DMS 273 (cell line): Measurements from ENCODE around the gene GASK1A.

Source experiments
- DNase-seq: peaks from one replicate; lab custom pipeline; 2025; ENCODE audit not compliant: unreplicated experiment; lab: John Stamatoyannopoulos, UW

The GASK1A gene

DNA sequence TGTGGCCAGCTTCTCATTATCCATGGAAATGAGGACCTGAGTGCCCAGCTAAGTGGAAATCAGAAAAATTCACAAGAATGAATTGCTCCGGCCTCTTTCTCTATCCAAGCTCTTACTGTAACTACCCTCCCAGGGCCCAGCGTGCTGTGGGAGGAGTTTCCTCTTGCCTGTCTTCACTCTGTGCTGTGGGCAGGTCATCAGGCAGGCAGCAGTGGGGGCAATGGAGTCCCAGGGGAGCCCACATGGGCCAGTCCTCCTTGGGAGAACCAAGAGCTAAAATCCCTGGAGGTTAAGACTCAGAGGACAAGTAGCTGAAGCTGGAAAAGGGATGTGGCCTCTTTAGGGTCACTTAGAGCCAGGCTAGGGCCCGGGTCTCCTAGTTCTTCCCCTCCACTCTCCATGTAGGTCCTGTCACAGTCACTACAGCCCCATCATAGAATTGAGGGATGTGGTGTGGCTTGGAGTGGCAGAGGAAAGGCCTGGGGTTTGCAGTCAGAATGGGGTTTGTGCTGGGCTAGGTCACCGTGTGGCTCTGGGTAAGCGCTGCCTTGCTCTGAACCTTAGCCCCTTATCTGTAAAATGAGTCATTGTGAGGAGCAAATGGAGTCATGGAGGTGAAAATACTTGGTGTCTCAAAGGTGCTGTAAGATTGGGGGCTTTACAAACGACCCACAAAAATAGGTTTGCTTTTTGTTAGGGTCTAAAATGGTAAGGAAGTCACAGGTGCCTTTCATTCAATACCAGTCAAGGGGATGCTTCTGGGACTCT, 3.7 kb downstream of the GASK1A start:
- DNase-seq: no peak

DNA sequence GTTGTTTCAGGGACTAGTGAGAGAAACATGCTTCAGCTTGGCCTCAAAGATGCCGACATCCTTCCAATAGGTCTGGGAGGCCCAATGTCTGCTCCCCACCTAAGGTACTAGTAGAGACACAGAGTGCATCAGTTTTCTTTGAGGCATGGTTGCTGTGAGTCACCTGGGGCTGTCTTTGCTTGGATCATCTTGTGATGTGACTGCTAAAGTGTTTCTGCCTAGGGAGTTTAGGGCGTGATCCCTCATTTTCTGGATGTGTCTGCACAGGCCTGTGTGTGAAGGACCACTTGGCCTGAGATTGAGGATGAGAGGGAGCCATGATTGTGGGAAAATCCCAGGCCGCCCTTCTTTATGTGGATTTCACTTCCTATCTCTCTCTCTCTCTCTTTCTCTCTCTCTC, 4.8 kb downstream of the GASK1A start:
- DNase-seq: no peak

DNA sequence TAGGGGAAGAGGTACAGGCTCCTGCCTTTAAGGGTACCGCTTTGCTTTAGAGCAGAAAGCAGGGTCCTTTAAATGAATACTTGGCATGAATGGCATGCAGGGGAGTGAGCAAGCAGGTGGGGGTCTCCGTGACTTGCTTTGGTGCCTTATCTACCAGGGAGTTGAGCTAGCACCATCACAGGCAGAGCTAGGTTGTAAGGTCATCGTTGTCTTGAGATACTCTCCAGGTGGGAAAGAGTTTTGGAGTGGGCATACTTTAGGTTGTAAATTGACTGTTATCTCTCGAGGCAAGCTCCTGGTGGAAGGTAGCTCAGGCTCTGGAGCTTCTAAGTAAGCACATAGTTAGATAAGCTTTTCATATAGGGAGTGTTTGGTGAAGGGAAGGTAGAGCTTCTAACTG, 5.6 kb downstream of the GASK1A start:
- DNase-seq: no peak

DNA sequence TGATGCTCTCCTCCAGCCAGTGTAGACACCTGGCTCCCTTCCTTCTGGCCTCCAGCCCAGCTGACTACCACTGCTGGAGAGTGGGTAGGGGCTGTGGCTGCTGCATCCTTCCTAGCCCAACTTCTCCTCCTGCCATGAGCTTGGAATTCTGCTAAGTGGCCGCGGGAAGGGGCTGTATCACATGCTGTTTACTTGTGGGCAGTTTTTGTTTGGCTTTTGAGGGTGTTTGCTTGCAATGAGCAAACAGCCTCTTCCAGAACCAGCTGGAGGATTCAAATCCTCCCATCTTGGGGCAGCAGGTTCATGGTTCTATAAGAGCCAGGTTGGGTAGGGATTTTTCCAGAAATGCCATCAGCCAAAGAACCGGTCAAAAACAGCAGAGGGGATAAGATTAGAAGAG, 9.0 kb downstream of the GASK1A start:
- DNase-seq: no peak

DNA sequence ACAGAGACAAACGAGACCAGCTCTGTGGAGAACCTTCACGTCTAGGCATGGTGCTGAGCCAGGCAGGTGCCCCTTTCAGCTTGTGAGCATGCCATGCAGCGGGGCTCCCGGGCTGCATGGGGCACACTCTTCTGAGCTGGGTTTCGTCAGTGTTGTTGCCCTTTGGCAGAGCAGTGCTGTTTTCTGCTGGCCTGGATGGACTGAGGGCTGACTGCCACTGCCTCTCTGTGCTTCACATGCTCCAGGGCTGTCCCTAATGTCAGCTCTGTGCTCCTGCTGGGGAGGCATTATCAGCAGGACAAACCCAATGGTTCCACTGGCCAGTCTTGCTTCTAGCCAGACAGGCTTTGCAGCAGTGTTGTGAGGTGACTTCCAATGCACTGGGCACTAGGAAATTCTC, 9.5 kb downstream of the GASK1A start:
- DNase-seq: no peak

DNA sequence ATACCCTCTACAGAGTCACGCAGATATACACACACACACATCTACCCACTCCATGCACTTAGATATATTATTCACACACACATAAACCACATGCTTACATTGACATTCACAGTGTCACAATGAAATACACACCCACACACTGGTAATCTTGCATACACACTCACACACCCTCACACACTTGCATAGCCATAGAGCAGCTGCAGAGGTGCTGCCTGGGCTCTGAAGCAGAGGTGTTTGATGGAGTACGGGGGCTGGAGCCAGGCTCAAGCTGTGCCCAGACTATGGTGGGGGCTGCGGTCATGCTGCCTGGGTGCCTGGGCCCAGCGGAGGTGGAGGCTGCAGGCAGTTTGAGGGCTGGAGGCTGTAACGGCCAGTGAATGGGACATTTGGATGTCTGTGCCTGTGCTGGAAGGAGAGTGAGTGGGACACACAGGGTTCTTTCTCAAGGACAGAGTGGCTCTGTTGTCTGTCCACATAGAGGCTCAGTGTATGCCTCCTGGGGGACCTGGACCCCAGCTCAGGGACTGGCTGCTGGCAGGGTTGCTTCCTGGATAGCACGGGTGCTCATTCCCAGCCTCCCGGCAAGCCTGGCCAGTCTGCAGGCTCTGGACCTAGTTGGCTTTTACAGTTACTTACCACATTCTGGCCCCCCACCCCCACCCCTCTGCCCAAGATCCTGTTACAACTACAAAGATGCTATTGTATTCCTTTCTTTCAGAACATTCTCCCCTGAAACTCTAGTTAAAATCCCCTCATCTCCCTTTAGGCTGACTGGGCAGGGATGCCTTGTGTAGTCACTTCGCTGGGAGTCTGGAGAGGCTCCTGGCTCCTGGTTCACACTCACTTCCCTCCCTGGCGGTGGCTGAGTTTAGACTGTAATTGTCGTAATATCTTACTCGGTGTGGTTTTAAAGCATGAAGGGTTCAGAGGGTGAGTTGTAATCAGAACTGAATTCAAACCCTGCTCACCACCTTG, 12.5 kb downstream of the GASK1A start:
- no peak for DNase-seq

DNA sequence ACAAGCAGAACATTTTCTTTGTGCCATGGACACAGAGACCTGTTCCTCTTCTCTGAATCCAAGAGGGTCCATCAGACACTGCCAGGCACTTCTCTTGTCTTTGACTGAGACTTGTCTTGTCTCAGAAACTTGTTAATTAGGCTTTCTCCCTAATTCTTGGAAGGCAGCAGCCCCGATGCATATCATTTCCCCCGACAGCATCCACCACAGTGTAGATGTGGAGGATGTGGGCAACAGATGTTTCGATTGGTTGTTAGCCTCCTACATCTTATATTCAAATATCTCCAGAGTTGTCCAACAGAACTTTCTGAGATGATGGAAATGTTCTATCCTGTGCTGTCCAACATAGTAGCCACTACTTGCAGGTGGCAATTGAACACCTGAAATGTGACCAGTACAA, 15.5 kb downstream of the GASK1A start:
- DNase-seq: no peak

DNA sequence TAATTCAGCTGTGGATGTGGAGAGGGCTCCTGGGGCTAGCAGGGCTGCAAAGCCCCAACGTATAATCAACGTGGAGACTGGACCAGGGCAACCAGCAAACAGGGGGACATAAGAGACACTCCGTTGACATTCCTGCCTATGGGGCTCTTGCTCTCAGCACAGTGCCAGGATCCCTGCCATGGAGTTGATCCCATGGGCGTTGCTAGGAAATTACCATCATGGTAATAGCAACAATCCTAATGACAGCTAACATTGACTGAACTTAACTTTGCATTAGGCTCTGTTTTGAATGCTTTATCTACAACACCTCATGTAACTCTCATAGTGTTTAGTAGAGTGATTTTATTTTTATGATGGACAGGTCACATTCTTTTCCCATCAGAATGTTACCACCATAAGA, 16.9 kb downstream of the GASK1A start:
- no peak for DNase-seq

DNA sequence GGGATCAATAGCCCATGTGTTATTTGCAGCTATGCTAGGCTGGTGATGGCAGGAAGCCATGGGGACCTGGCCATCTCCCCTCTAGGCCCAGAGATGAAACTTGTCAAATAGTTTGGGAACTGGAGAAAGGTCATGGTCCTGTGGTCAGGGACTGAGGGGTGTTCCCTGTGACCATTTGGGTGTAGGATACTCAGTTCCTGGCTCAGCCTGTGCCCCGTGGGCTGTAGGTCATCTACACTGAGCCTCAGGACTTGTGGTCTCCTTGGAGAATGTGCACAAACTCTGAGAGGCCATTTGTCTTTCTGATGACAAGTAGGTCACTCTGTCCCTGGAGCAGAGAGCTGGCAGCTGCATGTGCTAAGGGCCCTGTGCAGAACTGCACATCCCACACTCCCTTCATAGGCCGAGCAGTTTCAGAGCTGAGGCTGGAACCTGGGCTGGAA, 17.5 kb downstream of the GASK1A start:
- no peak for DNase-seq

DNA sequence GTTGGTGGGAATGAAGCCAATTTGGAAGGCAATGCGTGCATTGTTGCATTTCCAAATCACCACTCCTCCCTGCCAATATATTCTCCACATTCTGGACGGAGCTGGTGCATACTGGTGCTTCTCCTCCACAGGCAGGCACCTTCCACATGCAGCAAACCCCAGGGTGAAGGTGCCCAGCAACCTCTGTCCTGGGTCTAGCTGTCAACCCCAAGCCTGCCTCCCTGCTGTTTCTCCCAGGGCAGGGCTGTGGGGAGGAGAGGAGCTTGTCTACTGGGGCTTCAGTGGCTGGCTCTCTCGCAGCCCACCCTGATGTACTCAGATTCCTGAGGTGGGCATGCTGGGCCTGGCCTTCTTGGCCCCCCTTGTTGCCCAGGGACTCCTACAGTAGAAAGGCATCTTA, 20.1 kb downstream of the GASK1A start:
- DNase-seq: no peak

DNA sequence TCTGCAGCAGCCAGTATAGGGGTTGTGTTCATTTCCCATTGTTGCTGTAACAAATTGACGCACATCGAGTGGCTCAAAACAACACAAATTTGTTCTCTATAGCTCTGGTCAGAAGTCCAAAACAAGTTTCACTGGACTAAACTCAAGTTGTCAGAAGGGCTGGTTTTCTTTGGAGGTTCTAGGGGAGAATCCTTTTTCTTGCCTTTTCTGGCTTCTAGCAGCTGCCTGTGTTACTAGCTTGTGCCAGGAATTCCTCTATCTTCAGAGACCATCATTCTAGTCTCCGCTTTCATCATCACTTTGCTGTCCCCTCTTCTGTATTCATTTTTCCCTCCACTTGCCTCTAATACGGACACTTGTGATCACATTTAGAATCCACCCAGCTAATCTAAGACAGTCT, 20.5 kb downstream of the GASK1A start:
- no peak for DNase-seq

DNA sequence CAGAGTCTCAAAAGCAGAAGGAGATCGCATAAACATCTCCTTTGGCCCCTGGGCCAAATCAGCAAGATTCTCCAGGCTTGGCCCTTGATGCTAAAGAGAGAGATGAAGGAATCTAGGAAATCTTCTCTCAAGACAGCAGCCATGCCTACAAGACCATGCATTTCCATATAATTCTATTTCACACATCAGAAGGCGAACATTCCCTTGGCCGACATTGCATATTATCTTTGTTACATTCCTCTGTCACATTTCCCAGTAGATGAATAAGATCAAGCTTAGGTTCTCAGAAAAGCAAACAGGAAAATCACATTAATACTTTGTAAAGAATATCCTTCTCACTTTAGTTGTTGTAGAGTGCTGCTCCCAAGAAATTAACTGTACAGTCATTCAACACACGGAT, 21.3 kb downstream of the GASK1A start:
- no peak for DNase-seq

DNA sequence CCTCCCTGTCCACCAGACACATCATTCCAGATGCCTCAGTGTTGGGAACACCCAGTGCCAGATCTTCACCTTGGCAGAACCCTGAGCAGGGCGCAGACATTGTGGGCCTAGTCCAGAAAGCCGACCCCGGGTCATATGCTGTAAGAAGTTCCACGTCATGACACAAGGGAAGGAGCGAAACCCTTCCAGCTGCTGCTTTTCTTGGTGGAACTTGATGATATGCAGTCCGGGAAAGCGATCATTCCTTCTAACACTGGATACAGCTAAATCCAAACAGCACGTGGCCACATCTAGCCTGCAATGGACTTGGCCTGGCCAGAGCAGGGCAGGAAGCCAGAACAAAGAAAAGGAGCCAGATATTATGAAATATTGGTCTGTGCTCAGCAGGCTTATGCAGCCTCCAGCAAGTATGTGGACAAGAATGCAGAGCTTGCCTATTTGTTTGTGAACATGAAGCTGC, 22.0 kb downstream of the GASK1A start:
- no peak for DNase-seq

DNA sequence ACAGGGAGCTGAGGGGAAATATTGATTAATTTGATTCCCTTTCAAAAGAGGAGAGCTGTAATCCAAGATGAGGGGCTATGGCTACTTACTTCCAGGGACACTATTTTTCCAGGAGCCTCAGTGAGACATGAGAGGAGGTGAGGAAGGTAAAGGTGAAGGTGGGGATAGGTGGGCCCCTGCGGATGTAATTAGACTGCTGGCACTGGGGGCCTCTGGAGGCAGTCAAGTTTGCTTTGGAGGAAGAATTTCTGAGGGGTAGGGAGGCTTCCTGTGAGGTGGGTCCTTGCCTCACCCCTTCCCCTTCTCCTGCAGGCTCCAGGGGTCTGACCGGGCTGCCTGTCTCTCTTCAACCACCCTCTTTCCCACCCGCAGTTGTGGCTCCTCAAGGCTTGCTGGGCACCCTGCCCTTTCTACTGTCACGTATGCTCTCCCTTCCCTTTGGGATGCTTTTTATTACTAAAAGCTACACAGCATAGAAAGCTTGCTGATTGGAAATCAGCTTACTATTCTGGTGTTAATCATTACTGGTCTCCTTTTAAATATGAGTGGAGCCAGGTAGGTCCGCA, 22.5 kb downstream of the GASK1A start:
- no peak for DNase-seq

DNA sequence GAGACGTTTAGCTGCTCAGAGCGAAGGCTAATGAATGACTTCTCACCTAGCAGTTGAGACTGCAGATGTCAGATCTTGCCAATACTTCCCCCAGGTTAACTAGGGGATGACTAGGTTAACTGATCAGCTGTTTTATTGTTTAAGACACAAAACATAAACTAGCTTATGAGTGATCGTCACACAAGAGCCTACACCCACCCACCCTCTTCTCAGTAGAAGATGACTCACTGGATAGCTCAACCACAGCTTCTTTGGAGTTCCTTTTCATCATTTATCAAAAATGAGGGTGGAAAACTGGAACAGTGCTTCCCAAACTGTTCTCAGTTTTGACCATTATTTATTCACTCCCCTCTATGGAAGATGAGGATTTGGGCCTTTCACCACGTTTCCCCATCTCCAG, 25.2 kb downstream of the GASK1A start:
- DNase-seq: no peak

DNA sequence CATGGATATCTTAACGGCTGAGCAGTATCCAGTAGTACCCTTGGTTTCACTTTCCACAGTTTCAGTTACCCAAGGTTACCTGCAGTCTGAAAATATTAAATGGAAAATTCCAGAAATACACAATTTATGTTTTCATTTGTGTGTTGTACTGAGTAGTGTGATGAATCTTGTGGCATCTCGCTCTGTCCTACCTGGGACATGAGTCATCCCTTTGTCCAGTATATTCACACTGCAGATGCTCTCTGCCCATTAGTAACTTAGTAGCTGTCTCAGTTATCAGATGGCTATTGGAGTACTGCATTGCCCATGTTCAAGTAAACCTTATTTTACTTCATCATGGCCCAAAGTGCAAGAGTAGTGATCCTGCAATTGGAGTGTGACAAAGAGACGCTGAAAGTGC, 26.1 kb downstream of the GASK1A start:
- no peak for DNase-seq

DNA sequence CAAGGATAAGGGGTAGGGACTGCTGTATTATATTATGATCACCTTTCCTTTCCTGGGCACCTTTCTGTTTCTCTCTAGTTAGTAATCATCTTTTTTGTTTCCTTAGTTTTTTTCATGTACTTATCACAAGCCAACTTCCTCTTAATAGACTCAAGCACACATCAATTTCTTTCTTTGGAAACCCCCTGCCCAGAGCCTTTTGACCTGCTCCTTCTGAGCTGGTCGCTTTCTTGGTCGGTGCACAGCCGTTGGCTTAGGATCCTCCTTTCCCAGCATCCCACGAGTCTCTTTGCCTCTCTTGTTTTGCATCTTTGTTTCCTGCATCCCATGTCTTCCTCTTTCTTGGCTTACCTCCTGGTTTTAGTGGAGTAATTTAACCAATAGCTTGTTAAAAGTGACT, 26.9 kb downstream of the GASK1A start:
- no peak for DNase-seq

DNA sequence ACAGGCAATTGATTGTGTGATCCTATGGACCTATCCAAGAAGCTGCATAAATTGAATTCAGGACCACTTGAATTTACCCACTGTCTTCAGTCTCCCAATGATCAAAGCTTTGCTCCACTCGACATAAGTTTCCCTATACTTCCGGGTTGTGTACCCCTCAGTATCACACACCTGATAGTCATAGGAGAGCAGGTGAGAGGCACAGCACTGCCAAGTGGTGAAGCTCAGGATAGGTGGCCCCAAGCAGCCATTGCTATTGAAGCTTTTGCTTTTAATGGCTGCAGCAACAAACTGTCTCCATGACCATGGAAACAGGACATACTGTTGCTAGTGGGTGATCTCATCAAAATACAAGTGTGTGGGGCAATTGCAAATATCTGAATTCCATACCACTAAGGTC, 27.7 kb downstream of the GASK1A start:
- DNase-seq: no peak

DNA sequence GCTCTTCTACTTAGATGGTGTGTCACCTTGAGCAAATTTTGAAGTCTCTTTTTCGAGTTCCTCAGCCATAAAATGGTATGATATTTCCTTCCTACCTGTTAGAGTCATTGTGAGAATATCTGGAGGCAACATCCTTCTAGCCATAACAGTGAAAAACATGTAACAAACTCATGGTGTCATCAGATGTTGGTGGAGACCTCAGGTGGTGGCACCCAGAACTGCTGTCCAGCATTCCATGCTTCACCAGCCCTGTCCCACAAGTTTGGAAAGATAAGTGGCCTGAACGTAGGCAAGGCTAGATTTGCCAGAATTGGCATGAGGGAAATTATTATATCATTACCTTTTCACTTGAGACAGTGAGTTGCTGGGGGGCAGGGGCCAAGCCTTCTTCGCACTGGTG, 30.4 kb downstream of the GASK1A start:
- no peak for DNase-seq

DNA sequence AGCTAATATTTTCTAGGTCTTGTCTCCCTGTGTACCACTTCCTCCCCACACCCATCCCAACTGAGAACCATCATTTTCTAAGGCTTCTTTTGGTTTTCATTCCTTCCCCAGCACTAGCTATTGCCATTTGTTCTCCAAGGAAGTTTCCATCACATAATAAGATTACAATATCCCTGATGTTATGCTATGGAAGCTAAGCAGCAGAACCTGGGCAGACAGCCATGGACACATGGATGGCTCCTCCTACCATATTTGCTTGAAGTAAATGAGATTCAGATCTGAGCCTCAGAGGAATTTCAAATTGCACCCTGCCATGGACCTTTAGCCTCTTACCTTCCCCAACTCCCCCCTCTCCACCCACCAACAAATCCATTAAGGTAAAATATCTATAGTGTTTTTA, 31.5 kb downstream of the GASK1A start:
- no peak for DNase-seq

DNA sequence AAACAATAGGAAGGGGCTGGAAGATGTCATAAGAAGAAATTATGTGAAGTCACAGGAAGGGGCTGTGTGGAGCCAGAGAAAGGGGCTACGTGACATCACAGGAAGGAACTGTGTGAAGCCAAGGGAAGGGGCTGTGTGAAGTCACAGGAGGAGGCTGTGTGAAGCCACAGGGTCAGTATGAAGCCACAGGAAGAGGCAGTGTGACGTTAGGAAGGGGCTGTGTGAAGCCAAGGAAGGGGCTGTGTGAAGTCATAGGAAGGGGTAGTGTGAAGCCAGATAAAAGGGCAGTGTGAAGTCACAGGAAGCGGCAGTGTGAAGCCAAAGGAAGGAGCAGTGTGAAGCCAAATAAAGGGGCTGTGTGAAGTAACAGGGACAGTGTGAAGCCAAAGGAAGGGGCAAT, 32.5 kb downstream of the GASK1A start:
- DNase-seq: no peak

DNA sequence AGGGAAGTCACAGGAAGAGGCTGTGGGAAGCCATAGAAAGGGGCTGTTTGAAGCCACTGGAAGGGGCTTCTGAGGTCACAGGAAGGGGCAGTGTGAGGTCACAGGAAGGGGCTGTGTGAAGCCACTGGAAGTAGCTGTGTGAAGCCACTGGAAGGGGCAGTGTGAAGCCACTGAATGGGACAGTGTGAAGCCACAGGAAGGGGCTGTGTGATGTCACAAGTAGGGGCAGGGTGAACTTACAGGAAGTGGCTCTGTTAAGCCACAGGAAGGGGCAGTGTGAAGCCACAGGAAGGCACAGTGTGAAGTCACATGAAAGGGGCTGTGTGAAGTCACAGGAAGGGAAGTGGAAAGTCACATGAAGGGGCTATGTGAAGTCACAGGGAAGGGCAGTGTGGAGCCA, 33.1 kb downstream of the GASK1A start:
- DNase-seq: no peak
